Heart left ventricle (tissue), 13 donors: ENCODE measurements around the gene VPS52.
"Not testable (repeated sequence)": the region's sequence is repeated elsewhere in the genome, so short reads cannot be mapped to it uniquely, and the experiment has no call there.

Experiments
- POLR2A ChIP-seq, 2 donors: fragments of 450-650 bp; IDR thresholded peaks; one replicate each; pipeline ENCODE4 v1.6.1; 2017; ENCODE audit warnings: antibody characterized with exemption in 2 of 2, mild to moderate bottlenecking in 2 of 2, moderate library complexity in 2 of 2
- TF ChIP-seq, protein P1 (sequence below), 12 donors: fragments of 200-600 bp; sonication (generic) in 4 of 12; IDR thresholded peaks; one replicate each; pipeline versions ENCODE4 v1.5.0 to v1.8.0; 2018 to 2022; ENCODE audit warnings: antibody characterized with exemption in 12 of 12, mild to moderate bottlenecking in 5 of 12
- donor health status: ischemic (EF 13 %, LVEDD 7.1; RV severe dilation, severe dysfunction).
- donor health status: DM: no; HTN: yes; CAD: no.
- donor health status: DM: no; HTN: no; CAD: no.
- donor health status: ischemic (EF 25% LVEDD 6.9; RV normal size, moderate dysfunction).
- donor health status: ischemic (EF 25% LVEDD 5.7; RV mildly dilated, moderate dysfunction).
- donor health status: ischemic (EF 35%, LVEDD 5.7; RV mildly dilated, moderate dysfunction).
- donor health status: nonischemic (EF 11% LVEDD 7.7; RV severe dilation, severe dysfunction).
- donor health status: DM: yes; HTN: yes; CAD: no.
- donor health status: PGD.
- donor health status: ischemic (EF 29% LVEDD 5.4; RV normal size, mild dysfunction).
- donor health status: nonischemic (EF 23%, LVEDD 6.1; RV moderate dilation, normal function).

DNA sequence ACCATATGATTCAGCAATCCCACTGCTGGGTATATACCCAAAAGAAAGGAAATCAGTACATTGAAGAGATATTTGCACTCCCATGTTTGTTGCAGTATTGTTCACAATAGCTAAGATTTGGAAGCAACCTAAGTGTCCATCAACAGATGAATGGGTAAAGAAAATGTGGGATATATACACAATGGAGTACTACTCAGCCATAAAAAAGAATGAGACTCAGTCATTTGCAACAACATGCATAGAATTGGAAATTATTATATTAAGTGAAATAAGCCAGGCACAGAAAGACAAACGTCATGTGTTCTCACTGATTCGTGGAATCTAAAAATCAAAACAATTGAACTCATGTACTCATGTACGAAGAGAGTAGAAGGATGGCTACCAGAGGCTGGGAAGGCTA lies 9.2 kb downstream of the VPS52 start:
- TF ChIP-seq, protein P1, sequence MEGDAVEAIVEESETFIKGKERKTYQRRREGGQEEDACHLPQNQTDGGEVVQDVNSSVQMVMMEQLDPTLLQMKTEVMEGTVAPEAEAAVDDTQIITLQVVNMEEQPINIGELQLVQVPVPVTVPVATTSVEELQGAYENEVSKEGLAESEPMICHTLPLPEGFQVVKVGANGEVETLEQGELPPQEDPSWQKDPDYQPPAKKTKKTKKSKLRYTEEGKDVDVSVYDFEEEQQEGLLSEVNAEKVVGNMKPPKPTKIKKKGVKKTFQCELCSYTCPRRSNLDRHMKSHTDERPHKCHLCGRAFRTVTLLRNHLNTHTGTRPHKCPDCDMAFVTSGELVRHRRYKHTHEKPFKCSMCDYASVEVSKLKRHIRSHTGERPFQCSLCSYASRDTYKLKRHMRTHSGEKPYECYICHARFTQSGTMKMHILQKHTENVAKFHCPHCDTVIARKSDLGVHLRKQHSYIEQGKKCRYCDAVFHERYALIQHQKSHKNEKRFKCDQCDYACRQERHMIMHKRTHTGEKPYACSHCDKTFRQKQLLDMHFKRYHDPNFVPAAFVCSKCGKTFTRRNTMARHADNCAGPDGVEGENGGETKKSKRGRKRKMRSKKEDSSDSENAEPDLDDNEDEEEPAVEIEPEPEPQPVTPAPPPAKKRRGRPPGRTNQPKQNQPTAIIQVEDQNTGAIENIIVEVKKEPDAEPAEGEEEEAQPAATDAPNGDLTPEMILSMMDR (IDR thresholded peaks at IDR 0.05), result not testable (repeated sequence)
- TF ChIP-seq POLR2A (IDR thresholded peaks at IDR 0.05), result not testable (repeated sequence)
